Measurements from ENCODE around the gene SLC12A7. TPM values are rescaled to one million over a fixed set of nuclear protein-coding genes. Genes with fewer than 3 reads are reported as not detected.

SLC12A7 gene
- total RNA-seq, 1 donor from 2014 or later, result 147 TPM

GRCh38 chr5:1103505-1104326 is 8.1 kb downstream of the SLC12A7 start:
- DNase-seq, result no peak
- Mint-ChIP-seq H3K4me1 (ENCODE audit: low read depth, unreplicated experiment) (peaks cover 31% of the 10 kb centered on the region), H3K27ac (ENCODE audit: unreplicated experiment) (peak overlapping the region; percentile 3), H3K4me3 (ENCODE audit: unreplicated experiment) (peak overlapping the region; percentile 4), H3K27me3 (ENCODE audit: unreplicated experiment) (peaks cover 8% of the 10 kb centered on the region), H3K9me3 (ENCODE audit: unreplicated experiment) (peaks cover 6% of the 10 kb centered on the region), H3K36me3 (ENCODE audit: unreplicated experiment) (no peaks in the 10 kb centered on the region)
- TF ChIP-seq, protein P1, sequence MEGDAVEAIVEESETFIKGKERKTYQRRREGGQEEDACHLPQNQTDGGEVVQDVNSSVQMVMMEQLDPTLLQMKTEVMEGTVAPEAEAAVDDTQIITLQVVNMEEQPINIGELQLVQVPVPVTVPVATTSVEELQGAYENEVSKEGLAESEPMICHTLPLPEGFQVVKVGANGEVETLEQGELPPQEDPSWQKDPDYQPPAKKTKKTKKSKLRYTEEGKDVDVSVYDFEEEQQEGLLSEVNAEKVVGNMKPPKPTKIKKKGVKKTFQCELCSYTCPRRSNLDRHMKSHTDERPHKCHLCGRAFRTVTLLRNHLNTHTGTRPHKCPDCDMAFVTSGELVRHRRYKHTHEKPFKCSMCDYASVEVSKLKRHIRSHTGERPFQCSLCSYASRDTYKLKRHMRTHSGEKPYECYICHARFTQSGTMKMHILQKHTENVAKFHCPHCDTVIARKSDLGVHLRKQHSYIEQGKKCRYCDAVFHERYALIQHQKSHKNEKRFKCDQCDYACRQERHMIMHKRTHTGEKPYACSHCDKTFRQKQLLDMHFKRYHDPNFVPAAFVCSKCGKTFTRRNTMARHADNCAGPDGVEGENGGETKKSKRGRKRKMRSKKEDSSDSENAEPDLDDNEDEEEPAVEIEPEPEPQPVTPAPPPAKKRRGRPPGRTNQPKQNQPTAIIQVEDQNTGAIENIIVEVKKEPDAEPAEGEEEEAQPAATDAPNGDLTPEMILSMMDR (IDR thresholded peaks at IDR 0.05; ENCODE audit: partially characterized antibody, unreplicated experiment), result no peak

- H3K4me3 Mint-ChIP-seq (ENCODE audit: unreplicated experiment), result peak overlapping the region; percentile 4
- H3K27ac Mint-ChIP-seq (ENCODE audit: unreplicated experiment), result peak overlapping the region; percentile 3
- TF ChIP-seq, protein P1 (IDR thresholded peaks at IDR 0.05; ENCODE audit: partially characterized antibody, unreplicated experiment), result no peak
- H3K27me3 Mint-ChIP-seq (ENCODE audit: unreplicated experiment), result peaks cover 7% of the 10 kb centered on the region
- H3K9me3 Mint-ChIP-seq (ENCODE audit: unreplicated experiment), result peaks cover 4% of the 10 kb centered on the region
- H3K36me3 Mint-ChIP-seq (ENCODE audit: unreplicated experiment), result no peaks in the 10 kb centered on the region
- H3K4me1 Mint-ChIP-seq (ENCODE audit: low read depth, unreplicated experiment), result peaks cover 31% of the 10 kb centered on the region
- no peak for DNase-seq
Measured at GRCh38 chr5:1103093-1103492, 8.8 kb downstream of the SLC12A7 start.

GRCh38 chr5:1101961-1102713 is 9.7 kb downstream of the SLC12A7 start:
- TF ChIP-seq, protein P1 (IDR thresholded peaks at IDR 0.05; ENCODE audit: partially characterized antibody, unreplicated experiment), result no peak
- Mint-ChIP-seq H3K4me3 (ENCODE audit: unreplicated experiment) (peak overlapping the region; percentile 42), H3K36me3 (ENCODE audit: unreplicated experiment) (no peaks in the 10 kb centered on the region), H3K9me3 (ENCODE audit: unreplicated experiment) (peaks cover 4% of the 10 kb centered on the region), H3K4me1 (ENCODE audit: low read depth, unreplicated experiment) (peaks cover 33% of the 10 kb centered on the region), H3K27ac (ENCODE audit: unreplicated experiment) (peak overlapping the region; percentile 85), H3K27me3 (ENCODE audit: unreplicated experiment) (peaks cover 9% of the 10 kb centered on the region)
- peak; percentile 57 for DNase-seq

- Mint-ChIP-seq H3K27me3 (ENCODE audit: unreplicated experiment) (peaks cover 9% of the 10 kb centered on the region), H3K27ac (ENCODE audit: unreplicated experiment) (no peak overlapping the region), H3K4me3 (ENCODE audit: unreplicated experiment) (no peak overlapping the region), H3K4me1 (ENCODE audit: low read depth, unreplicated experiment) (peaks cover 30% of the 10 kb centered on the region), H3K36me3 (ENCODE audit: unreplicated experiment) (no peaks in the 10 kb centered on the region), H3K9me3 (ENCODE audit: unreplicated experiment) (peaks cover 6% of the 10 kb centered on the region)
- TF ChIP-seq, protein P1 (IDR thresholded peaks at IDR 0.05; ENCODE audit: partially characterized antibody, unreplicated experiment), result no peak
- no peak for DNase-seq
Measured at GRCh38 chr5:1100664-1101574, 10.9 kb downstream of the SLC12A7 start.
